Measurements from ENCODE around the gene WSB2.

DNA sequence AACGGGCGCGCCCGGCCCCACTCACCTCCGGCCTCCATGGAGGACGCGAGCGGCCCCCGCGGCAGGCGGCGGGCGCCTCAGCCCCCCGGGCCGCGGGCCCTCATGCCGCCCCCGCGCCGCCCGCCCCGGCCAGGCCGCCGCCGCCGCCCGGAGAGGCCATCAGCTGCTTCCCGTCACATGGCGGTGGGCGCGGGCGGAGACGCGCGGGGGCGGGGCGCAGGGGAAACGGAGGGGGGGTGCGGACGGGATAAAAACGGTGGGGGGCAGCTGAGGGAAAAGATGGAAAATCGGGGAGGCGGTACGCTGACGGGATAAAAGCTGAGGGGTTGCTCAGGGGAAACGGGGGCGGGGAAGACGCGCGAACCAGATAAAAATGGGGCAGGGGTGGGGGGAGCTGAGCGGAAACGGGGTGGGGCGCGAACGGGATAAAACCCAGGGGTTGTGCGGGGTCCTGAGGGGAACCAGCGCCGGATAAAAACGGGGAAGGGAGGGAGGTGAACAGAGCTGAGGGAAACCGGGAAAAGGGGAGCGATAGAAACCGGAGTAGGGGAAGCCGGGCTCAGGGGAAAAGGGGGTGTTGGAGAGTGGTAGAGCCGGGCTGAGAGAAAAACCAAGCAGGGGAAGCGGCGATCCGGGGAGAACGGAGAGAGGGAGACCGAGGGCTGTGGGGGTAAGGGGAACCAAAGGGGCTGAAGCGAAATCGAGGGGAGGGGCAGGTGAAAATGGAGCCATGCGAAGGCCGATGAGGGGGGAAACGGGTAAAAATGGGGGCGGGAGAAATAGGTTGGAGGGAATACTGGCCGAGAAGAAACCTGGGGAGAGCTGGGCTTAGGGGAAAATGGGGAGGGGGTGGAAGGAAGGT, at the start of gene WSB2:
- TF ChIP-seq, protein P1, sequence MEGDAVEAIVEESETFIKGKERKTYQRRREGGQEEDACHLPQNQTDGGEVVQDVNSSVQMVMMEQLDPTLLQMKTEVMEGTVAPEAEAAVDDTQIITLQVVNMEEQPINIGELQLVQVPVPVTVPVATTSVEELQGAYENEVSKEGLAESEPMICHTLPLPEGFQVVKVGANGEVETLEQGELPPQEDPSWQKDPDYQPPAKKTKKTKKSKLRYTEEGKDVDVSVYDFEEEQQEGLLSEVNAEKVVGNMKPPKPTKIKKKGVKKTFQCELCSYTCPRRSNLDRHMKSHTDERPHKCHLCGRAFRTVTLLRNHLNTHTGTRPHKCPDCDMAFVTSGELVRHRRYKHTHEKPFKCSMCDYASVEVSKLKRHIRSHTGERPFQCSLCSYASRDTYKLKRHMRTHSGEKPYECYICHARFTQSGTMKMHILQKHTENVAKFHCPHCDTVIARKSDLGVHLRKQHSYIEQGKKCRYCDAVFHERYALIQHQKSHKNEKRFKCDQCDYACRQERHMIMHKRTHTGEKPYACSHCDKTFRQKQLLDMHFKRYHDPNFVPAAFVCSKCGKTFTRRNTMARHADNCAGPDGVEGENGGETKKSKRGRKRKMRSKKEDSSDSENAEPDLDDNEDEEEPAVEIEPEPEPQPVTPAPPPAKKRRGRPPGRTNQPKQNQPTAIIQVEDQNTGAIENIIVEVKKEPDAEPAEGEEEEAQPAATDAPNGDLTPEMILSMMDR (IDR thresholded peaks at IDR 0.05): no peak
- TF ChIP-seq POLR2A (IDR thresholded peaks at IDR 0.05): no peak
- TF ChIP-seq EP300 (IDR thresholded peaks at IDR 0.05): no peak

Data from ovary (tissue), 3 donors.